Ectodermal cell (in vitro differentiated cells): ENCODE data around the gene VSIG10L2. TPM values are rescaled to one million over a fixed set of nuclear protein-coding genes. Genes with fewer than 3 reads are reported as not detected.
"Not testable (repeated sequence)": the region's sequence is repeated elsewhere in the genome, so short reads cannot be mapped to it uniquely, and the experiment has no call there.

Source experiments
- H3K27ac ChIP-seq: 2 replicates; pipeline ENCODE4 v1.7.0; 2013; ENCODE audit warnings: mild to moderate bottlenecking, low read depth, low read length; ENCODE audit not compliant: insufficient read depth, poor library complexity, severe bottlenecking
- H3K27me3 ChIP-seq: 2 replicates; pipeline ENCODE4 v1.7.0; 2013; ENCODE audit warnings: mild to moderate bottlenecking, low read length; ENCODE audit not compliant: insufficient read depth, control insufficient read depth, poor library complexity, severe bottlenecking
- H3K36me3 ChIP-seq: one replicate; pipeline ENCODE4 v1.7.0; 2013; ENCODE audit warnings: low read length; ENCODE audit not compliant: control insufficient read depth, insufficient read depth
- H3K4me1 ChIP-seq: one replicate; pipeline ENCODE4 v1.7.0; 2013; ENCODE audit warnings: low read length; ENCODE audit not compliant: control insufficient read depth, insufficient read depth
- H3K4me3 ChIP-seq: 2 replicates; pipeline ENCODE4 v1.7.0; 2013; ENCODE audit warnings: low read depth, low read length, control low read depth; ENCODE audit not compliant: insufficient read depth
- H3K9me3 ChIP-seq: 2 replicates; pipeline ENCODE4 v1.7.0; 2013; ENCODE audit warnings: mild to moderate bottlenecking, low read length, moderate library complexity; ENCODE audit not compliant: control insufficient read depth
- WGBS, 2 experiments: methylation state at CpG; one replicate each; pipeline ENCODE4 v1.1.7; 2013; ENCODE audit warnings: missing lambda C conversion rate in 2 of 2; 5-methylcytosine and 5-hydroxymethylcytosine counted together
- polyA plus RNA-seq, 4 experiments: library from polyadenylated mRNA; stranded (reverse); fragments of 50-300 nt; gene quantifications; one replicate each; pipeline ENCODE4 v1.2.3, GENCODE V29; 2013

VSIG10L2 gene
- polyA plus RNA-seq (2013, experiment 1 of 4), result not detected
- polyA plus RNA-seq (2013, experiment 2 of 4), result not detected
- not detected for polyA plus RNA-seq (2013, experiment 3 of 4)
- polyA plus RNA-seq (2013, experiment 4 of 4), result not detected

DNA sequence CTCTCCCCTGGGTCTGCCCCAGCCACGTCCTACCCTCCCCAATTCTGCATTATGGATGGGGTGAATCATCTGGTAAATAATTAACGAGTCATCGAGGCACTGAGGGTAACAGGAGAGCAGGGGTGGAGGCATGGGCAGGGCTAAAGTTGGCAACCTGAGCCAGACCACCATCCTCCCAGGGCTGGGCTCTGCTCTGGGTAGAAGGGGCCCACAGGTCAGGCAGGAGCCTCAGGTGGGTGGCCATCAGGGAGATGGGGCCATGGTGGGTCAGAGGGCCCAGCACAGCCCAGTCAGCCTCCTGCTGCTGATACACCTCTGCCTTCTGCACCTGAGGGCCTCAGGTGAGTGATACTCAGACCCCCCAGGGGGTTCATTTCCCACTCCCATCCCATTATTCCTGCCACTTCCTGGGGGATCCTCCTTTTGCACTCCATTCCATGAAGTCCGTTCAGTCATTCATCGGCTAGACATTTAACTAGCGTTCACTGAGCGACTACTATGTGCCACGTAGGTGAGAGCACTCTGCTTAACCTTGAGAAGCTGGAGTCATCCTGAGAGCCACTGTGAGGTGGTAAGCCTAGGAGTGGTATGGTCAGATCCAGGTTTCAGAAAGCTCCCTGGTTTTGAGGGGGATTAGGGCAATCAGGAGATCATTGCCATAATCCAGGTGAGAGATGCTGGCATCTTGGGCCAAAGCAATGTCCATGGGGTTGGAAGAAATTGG lies at the start of gene VSIG10L2:
Gene VSIG10L2 (plus strand): TSS at position 248 of the 724 bp plus-strand sequence. CDS start 12 bp downstream, at position 260.
- 90 to 91% methylated on average over 8 of the region's 8 CpGs for WGBS, 2 experiments
- Histone ChIP-seq H3K36me3 (no peaks in the 10 kb centered on the region), H3K9me3 (no peaks in the 10 kb centered on the region), H3K27ac (no peak within 1 kb of the TSS), H3K4me1 (peaks cover 13% of the 10 kb centered on the region), H3K4me3 (no peak within 1 kb of the TSS), H3K27me3 (no peaks in the 10 kb centered on the region)

DNA sequence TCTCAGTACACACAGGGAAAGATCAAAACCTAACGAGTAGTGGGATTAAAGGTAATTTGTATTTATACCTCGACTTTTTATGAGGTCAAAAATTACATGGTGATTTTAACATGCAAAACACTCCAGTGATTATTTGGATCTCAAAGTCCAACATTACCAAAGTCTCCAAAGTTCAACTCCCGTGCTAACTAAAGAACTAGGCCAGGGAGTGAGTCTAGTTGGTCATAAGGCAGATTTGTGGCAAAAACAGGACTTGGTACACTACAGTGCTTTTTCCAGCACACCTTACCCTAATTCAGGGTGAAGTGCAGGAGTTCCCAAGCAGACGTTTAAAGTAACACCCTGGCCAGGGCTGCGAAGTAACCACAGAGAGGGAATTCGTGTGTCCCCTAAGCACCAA lies 44.0 kb upstream of the VSIG10L2 start:
- peaks cover 24% of the 10 kb centered on the region for H3K27me3 ChIP-seq
- H3K27ac ChIP-seq, result no peak overlapping the region
- peak overlapping the region; percentile 55 for H3K4me3 ChIP-seq
- no peaks in the 10 kb centered on the region for H3K36me3 ChIP-seq
- WGBS, 2 experiments, result 91 to 94% methylated on average over 6 of the region's 6 CpGs
- no peaks in the 10 kb centered on the region for H3K4me1 ChIP-seq
- H3K9me3 ChIP-seq, result no peaks in the 10 kb centered on the region

DNA sequence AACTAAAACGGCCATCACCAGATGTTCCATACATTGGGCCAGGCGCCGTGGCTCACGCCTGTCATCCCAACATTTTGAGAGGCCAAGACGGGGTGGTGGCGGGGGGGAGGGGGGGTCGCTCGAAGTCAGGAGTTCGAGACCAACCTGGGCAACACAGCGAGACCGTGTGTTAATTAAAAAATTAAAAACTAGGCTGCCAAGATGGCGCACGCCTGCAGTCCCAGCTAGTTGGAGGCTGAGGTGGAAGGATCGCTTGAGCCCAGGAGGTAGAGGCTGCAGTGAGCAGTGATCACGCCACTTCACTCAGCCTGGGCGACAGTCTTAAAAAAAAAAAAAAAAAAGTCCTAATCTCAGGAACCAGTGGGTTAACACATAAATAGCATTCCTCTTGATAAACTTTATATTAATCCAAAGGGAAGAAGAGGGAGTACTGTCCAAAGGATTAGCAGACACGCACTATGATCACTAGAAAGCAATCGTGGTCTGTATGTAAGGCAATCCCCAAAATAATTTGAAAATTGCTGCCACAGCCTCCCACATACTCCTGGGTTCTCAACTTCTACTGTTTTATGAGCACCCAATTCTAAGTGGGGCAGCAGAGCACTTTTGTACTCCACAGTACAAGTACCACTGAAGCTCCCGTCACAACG lies 43.4 kb upstream of the VSIG10L2 start:
- H3K4me1 ChIP-seq, result no peaks in the 10 kb centered on the region
- peaks cover 24% of the 10 kb centered on the region for H3K27me3 ChIP-seq
- H3K27ac ChIP-seq, result no peak overlapping the region
- WGBS, 2 experiments, result 70% methylated on average over 20 of the region's 20 CpGs
- H3K9me3 ChIP-seq, result no peaks in the 10 kb centered on the region
- H3K4me3 ChIP-seq, result peak overlapping the region; percentile 55
- H3K36me3 ChIP-seq, result no peaks in the 10 kb centered on the region

DNA sequence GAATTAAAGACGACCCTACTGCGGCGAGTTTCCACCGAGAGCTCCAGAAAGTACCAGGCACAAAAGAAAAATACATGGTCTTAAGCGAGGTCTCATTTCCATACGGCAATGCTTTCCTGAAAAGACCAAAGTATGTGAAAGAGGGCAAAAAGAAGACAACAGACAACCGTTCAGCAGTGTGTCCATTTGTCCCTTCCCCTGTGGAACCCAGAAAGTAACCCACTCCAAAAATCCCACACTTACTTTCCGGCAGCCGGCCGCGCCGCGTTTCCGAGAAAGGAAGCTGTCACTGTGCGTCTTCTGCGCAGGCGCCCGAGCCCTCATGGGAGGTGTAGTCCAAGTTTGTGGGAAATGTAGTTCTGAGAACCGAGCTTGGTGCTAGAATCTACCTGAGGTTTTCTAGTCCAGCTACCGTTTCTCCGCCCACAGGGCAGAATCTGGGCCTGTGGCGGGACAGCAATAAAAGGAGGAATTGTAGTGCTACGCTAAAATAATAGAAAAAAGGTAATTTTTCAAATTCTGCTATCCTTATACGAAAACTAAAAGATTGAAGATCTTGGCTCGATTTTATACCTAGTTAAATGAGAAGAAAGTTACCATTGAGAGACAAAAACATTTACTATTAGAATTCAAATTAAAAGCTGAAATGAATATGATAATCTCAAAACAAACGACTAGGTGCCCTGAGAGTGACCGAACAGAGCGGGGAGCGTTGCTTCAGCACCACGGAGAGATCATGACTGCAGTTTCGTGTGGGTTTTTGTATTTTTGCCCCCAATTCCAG lies 42.7 kb upstream of the VSIG10L2 start, which contains the start of gene PUS3:
Gene PUS3 (minus strand): TSS at position 280 of the 784 bp plus-strand sequence. CDS start 6,922 bp downstream, outside the sequence.
- Histone ChIP-seq H3K4me3 (peak within 1 kb of the TSS; percentile 55), H3K27ac (no peak within 1 kb of the TSS), H3K4me1 (no peaks in the 10 kb centered on the region), H3K27me3 (peaks cover 24% of the 10 kb centered on the region), H3K36me3 (no peaks in the 10 kb centered on the region), H3K9me3 (no peaks in the 10 kb centered on the region)
- WGBS, 2 experiments, result 4 to 5% methylated on average over 30 to 31 of the region's 31 CpGs

DNA sequence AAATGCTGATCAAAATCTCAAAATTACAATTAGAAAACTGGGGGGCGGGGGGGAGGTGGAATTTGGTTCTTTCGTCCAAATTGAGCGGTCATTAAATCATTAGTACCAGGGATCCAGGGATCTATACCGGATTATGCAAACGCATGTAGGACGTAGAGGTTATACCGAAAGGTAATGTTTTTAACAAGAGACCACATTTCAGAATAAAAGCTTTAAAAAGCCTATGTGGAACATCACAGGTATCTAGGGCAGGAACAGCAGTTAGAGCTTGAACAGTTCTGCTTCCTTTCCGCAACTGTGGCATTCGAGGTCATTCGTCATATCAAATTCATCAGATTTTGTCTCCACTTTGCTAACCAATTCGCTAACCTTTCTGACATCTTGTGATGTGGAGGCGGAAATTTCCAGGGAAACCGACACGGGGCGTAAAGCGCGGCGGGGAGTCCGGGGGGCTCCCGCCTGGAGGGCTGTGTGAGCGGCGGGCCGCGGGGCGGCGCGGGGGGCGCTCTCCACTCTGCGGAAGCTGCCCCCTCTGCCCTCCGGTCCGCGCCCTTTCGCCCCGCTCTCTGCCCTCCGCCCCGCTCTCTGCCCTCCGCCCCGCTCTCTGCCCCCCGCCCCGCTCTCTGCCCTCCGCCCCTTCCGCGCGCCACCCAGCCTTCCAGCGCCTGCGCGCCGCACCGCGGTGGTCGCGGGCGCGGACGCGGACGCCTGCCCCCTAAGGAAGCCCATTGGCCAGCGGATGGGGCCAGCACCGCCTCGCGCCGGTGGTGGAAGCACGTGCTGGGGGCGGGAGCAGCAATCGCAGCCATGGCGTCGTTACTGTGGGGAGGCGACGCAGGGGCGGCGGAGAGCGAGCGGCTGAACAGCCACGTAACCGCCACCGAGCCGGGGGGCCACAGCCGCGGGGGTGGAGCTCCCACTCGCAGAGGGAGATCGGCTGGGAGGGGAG lies 41.9 kb upstream of the VSIG10L2 start, which contains the start of gene DDX25:
Gene DDX25 (plus strand): TSS at position 798 of the 949 bp plus-strand sequence. CDS start 10 bp downstream, at position 808.
- Histone ChIP-seq H3K4me1 (no peaks in the 10 kb centered on the region), H3K27me3 (peaks cover 24% of the 10 kb centered on the region), H3K27ac (no peak within 1 kb of the TSS), H3K9me3 (no peaks in the 10 kb centered on the region), H3K36me3 (no peaks in the 10 kb centered on the region), H3K4me3 (peak within 1 kb of the TSS; percentile 55)
- 4 to 5% methylated on average over 81 of the region's 81 CpGs for WGBS, 2 experiments

DNA sequence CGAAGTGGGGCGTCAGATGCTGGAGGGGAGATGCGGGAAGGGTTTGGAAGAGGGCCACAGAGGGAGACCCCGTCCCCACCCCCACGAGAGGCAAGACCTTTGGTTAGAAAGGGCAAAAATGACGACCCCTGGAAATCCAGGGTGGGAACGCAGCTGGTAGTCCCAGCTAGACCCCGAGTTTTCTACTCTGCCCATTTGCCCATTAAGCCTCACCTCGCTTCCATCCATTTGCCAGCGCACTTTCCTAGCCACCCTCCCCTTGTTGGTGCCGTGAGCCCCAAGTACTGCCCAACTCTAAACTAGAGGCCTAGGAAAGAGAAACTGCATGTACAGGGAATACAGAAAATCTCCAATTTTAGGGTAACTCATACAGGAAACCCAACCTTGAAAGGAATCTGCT lies 41.2 kb upstream of the VSIG10L2 start:
- WGBS, 2 experiments, result 81 to 87% methylated on average over 11 of the region's 11 CpGs
- Histone ChIP-seq H3K27ac (no peak overlapping the region), H3K4me1 (no peaks in the 10 kb centered on the region), H3K4me3 (peak overlapping the region; percentile 55), H3K36me3 (no peaks in the 10 kb centered on the region), H3K9me3 (no peaks in the 10 kb centered on the region), H3K27me3 (peaks cover 24% of the 10 kb centered on the region)

DNA sequence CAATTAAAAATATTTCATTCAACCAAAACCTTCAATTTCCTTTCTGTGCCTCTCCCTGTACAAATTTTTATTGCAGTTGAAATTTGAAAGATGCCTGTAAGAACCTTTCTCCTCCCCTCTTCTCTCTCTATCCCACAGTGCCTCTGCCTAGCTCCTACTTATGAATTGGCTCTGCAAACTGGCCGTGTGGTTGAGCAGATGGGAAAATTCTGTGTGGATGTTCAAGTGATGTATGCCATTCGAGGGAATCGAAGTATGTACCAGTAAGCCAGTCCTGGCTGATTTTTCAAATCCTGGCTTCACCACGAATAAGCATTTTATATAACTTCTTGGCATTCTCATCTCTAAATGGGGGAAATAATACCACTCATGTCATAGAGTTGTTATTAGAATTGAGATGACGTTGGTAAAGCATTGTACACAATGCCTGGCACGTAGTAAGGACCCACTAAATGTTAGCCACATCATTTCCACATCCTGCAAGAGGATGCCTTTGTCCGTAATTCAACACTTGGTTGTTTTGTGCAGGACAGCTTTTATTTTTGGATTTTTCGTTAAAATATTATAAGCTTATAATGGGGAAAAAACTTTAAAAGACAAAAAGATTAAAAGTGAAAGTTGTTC lies 35.5 kb upstream of the VSIG10L2 start:
- no peak overlapping the region for H3K4me3 ChIP-seq
- no peaks in the 10 kb centered on the region for H3K4me1 ChIP-seq
- no peak overlapping the region for H3K27ac ChIP-seq
- peaks cover 6% of the 10 kb centered on the region for H3K27me3 ChIP-seq
- no peaks in the 10 kb centered on the region for H3K9me3 ChIP-seq
- WGBS, 2 experiments, result 93 to 95% methylated on average over 8 of the region's 8 CpGs
- H3K36me3 ChIP-seq, result no peaks in the 10 kb centered on the region

DNA sequence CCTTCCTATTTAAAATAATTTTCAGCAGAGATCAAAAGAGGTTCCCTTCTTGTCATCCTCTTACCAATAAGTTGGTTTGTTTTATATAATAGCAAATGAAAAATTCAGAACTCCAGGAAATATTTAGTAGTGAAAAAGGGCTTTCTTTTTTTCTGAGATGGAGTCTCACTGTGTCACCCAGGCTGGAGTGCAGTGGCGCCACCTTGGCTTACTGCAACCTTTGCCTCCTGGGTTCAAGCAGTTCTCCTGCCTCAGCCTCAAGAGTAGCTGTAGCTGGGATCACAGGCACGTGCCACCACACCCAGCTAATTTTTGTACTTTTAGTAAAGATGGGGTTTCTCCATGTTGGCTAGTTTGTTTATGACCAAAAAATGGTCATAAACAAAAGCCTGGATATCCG lies 31.2 kb upstream of the VSIG10L2 start:
- not testable (repeated sequence) for H3K27me3 ChIP-seq, H3K9me3 ChIP-seq, H3K36me3 ChIP-seq, H3K27ac ChIP-seq, H3K4me1 ChIP-seq, H3K4me3 ChIP-seq
- WGBS, 2 experiments, result 74 to 79% methylated on average over 3 of the region's 3 CpGs
